Amniotic stem cell (primary cell): ENCODE results near the gene SLC2A9.

Source experiments
- DNase-seq: peaks from one replicate; lab custom pipeline; 2025; lab: John Stamatoyannopoulos, UW

Gene SLC2A9

GRCh38 chr4:10020871-10021652 is at the start of gene SLC2A9:
SLC2A9 (minus strand) TSS chr4:10021497; CDS start chr4:10021429, 68 bp downstream.
- DNase-seq, result no peak

- DNase-seq, result no peak
Measured at GRCh38 chr4:10069075-10069642, 47.9 kb upstream of the SLC2A9 start.

DNA sequence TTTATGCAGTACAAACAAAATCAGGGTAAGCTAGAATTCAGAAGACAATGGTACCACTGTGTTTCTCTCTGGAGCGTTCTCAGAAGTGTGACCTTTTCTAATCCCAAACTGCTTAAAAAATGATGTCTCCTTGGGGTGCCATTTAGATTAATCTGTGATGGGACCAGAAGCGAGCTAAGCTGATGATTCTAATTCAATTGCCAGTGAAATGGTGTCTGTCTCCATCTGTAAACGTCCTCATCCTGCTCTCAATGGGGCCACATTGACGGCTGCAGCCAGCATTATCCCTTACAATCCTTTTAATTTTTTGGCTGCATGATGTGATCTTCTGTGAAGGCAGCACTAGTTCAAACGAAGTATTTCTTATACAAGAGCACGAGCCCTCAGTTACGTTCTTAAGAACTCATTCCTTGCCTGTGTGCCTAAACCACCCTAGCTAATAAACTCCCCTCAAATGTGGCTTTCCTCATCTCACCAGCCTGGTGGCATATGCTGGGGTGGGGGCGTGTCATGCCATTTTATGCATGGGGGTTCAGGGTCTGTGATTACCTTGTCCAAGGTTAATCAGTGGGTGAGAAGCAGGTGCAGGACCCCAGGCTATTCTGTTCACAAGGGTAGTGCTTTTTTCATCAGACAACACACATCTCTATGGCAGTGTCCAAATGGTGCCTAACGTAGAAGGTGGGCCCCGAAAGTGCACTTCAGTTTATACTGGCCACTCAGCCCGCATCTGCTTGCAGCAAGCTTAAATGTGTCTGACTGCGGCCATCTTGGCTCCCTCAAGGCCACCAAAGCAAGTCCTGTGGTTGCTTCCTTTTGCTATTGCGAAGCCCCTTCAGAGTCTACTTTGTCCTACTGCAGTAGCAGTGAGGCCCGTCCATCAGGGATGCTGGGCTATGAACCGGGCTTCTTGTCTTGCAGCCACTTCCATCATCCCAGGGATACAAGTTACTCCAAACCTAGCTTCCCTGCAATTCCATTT is 45.7 kb upstream of the SLC2A9 start:
- no peak for DNase-seq

DNA sequence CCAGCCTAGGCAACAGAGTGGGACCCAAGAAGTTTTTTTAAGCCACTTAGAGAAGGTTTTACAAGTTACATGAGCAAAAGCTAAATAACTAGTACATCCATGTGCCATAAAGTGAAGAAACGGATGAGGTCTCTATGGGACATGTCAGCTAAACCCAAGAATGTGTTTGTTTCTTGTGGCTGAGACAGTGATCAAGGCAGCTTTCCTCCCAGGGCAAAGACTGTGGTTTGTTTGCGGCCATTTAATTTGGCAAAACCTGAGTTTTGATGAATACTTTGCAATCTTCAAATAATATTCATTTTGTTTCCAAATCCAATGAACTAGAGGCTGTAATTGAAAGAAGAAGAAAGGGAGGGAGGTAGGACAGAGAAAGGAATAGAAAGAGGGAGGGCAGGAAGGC is 44.9 kb upstream of the SLC2A9 start:
- no peak for DNase-seq

GRCh38 chr4:10063544-10064300 is 42.4 kb upstream of the SLC2A9 start:
- DNase-seq, result no peak

GRCh38 chr4:10061650-10062415 is 40.5 kb upstream of the SLC2A9 start:
- no peak for DNase-seq

- no peak for DNase-seq
Measured at GRCh38 chr4:10058371-10058770, 37.1 kb upstream of the SLC2A9 start.

GRCh38 chr4:10057023-10057395 is 35.7 kb upstream of the SLC2A9 start:
- no peak for DNase-seq

GRCh38 chr4:10056334-10057022 is 35.2 kb upstream of the SLC2A9 start:
- DNase-seq, result no peak

GRCh38 chr4:10055871-10056270 is 34.6 kb upstream of the SLC2A9 start:
- DNase-seq, result no peak

- no peak for DNase-seq
Measured at GRCh38 chr4:10054571-10055041, 33.3 kb upstream of the SLC2A9 start.

- DNase-seq, result no peak
Measured at GRCh38 chr4:10053635-10054453, 32.5 kb upstream of the SLC2A9 start.

- no peak for DNase-seq
Measured at GRCh38 chr4:10051517-10052135, 30.3 kb upstream of the SLC2A9 start.

DNA sequence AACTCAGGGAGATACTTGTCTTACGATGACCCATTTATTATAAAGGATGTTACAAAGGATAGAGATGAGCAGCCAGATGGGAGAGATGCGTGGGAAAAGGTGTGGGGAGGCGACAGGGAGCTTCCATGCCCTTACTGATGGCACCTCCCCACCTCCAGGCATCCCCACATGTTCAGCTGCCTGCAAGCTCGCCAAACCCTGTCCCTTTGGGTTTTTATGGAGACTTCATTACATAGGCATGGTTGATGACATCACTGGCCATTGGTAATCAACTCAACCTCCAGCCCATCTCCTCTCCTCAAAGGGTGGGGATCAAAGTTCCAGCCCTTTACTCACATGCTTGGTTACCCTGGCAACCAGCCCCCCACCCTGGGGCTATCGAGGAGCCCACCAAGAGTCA is 29.4 kb upstream of the SLC2A9 start:
- DNase-seq, result no peak

DNA sequence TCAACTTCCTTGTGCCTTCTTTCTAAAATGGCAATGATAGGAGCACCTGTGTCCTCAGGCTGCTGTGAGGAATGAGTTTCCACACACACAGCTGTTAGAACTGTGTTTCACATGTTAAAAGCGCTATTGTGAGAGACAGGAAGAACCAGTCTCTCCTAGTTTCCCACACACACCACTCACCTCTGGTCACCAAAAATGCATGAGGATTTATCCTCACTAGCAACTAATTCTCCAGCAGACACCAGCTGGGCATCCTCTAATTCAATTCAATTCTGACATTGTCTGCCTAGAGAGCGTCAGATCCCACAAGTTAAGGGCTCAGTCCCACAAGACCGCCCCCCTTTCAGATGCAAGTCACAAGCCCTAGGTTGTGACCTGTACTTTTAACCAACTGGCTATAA is 29.0 kb upstream of the SLC2A9 start:
- no peak for DNase-seq

DNA sequence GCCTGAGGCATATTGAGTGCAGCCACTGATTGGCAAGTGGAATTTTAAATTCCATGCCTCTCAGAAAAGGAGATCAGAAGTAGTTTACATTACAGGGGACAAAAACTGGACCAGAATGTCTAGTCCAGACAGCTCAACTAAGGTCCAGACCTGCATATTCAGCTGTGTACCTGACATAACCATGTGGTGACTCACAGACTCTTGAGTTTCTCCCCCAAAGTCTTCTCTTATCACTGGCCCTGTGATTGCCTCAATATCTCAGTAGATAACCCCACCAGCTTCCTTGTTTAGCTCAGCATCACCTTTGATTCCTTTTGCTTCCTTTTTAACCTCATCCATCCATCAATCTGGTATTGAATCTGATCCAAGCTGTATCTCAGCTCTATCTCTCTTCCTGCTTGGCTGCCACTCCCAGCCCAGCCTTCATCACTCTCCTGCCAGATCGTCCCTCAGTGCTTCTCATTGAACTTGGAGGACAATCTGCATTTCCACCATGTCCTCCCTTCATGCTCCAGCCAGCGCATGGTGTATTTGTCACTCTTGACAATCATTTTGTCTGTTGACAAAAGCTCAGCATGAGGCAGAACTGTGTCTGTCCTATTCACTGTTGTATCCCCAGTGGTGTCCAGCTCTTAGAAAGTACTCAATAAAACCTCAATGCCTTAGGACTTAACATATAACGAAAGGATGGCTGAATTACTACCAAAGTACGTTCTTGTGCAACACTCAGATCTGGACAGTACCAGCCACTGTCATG is 27.8 kb upstream of the SLC2A9 start:
- no peak for DNase-seq

DNA sequence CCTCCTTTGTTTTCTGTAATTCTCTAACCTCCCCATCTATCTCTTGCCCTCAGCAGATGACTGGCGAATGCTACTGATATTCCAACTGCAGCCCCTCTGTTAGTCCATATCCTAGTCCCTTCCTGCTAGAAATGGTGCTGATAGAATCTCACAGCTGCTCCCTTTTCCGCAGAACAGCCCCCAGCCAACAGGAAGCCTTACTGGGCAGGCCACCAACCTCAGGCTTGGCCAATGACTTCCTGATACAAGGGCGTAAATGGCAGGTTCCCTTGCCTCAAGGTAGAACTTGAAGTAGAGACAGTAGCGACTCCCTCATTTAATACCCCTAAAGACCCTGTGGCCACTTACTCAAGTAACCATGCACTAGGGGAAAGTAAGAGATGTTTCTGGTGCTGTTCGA is 26.7 kb upstream of the SLC2A9 start:
- no peak for DNase-seq

GRCh38 chr4:10046471-10046870 is 25.2 kb upstream of the SLC2A9 start:
- DNase-seq, result no peak
